Epithelial cell of esophagus (primary cell): ENCODE data around the gene RBAK.
"Not testable (repeated sequence)": the region's sequence is repeated elsewhere in the genome, so short reads cannot be mapped to it uniquely, and the experiment has no call there.

Experiments
- DNase-seq: peaks from one replicate; pipeline ENCODE4 v3.0.0; 2010; ENCODE audit warnings: low read depth
- H3K4me3 ChIP-seq: 2 replicates; pipeline ENCODE4 v1.5.1; 2011; ENCODE audit warnings: mild to moderate bottlenecking, low read length, control low read depth
- CTCF ChIP-seq: IDR thresholded peaks from 2 replicates; pipeline ENCODE4 v1.5.1; 2011; ENCODE audit warnings: low read depth, mild to moderate bottlenecking, low read length, control low read depth, inconsistent platforms; ENCODE audit not compliant: insufficient read depth; ENCODE audit errors: missing control alignments

The RBAK gene

GRCh38 chr7:5005066-5005465 is 40.6 kb upstream of the RBAK start:
- no peak overlapping the region for H3K4me3 ChIP-seq
- no peak for TF ChIP-seq CTCF
- peak; percentile 70 for DNase-seq

- H3K4me3 ChIP-seq = no peak overlapping the region
- no peak for DNase-seq
- no peak for TF ChIP-seq CTCF
Observed at GRCh38 chr7:5012985-5013384, 32.7 kb upstream of the RBAK start.

GRCh38 chr7:5015936-5016335 is 29.7 kb upstream of the RBAK start:
- H3K4me3 ChIP-seq, DNase-seq: not testable (repeated sequence)

- H3K4me3 ChIP-seq, DNase-seq: not testable (repeated sequence)
Observed at GRCh38 chr7:5017626-5018025, 28.0 kb upstream of the RBAK start.

GRCh38 chr7:5020098-5020497 is 25.6 kb upstream of the RBAK start:
- TF ChIP-seq CTCF = no peak
- no peak overlapping the region for H3K4me3 ChIP-seq
- no peak for DNase-seq

- H3K4me3 ChIP-seq, DNase-seq: not testable (repeated sequence)
Observed at GRCh38 chr7:5020976-5021550, 24.6 kb upstream of the RBAK start.

- H3K4me3 ChIP-seq = not testable (repeated sequence)
Observed at GRCh38 chr7:5023626-5024025, 22.0 kb upstream of the RBAK start.

GRCh38 chr7:5027796-5028410 is 17.8 kb upstream of the RBAK start:
- peak; percentile 12 for DNase-seq
- H3K4me3 ChIP-seq = not testable (repeated sequence)

More at GRCh38 chr7:5023626-5024025, 22.0 kb upstream of the RBAK start:
- DNase-seq = not testable (repeated sequence)

- DNase-seq = not testable (repeated sequence)
Observed at GRCh38 chr7:5033186-5033585, 12.5 kb upstream of the RBAK start.

GRCh38 chr7:5035276-5035675 is 10.4 kb upstream of the RBAK start:
- no peak for DNase-seq
- TF ChIP-seq CTCF = no peak
- H3K4me3 ChIP-seq = no peak overlapping the region

More at GRCh38 chr7:5033186-5033585, 12.5 kb upstream of the RBAK start:
- not testable (repeated sequence) for H3K4me3 ChIP-seq
